ENCODE measurements around the gene C11orf21.
"Not testable (repeated sequence)": the region's sequence is repeated elsewhere in the genome, so short reads cannot be mapped to it uniquely, and the experiment has no call there.

The C11orf21 gene

DNA sequence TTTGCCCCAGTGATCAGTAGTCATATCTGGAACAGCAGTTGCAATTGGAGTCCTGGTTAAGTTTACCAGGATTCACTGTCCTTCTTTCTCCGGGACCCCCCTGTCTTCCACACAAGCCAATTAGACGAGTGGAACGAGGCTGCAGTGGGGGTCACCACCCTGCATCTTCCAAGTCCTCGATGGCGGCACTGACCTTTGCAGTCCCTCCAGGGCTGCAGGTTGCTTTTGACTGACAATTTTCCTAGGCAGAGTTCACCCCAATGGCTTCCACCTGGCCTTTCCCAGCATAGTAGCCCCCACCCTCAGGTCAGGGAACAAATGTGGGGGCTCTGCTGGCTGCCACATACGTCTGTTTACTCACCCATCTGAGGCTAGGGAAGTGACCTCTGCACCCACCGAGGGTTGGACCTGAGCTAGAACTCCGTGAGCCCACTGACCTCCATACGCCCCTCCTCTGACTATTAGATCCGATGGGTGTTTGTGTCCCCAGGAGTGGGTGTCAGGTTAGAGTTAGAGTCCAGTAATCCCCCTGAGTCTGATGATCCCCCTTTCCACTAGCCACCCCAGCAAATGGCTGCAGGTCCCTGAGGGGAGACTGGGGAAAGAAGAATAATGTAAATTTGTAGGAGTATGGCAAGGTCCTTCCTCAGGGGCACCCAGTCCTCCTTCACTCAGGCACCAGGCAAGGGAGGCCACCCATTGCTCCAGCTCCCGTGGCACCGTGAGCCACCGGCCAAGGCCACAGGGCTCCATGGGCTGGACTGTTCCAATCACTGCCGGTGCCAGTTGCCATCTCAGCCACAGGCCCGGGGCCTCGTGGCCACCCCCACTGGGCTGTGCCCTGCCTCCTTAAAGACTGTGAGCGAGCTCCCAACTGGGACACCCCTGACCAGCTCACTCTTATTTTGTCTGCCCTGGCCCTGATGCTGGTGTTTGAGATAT, 5.5 kb downstream of the C11orf21 start:
- no peak for DNase-seq (ENCODE audit: low read depth)

DNA sequence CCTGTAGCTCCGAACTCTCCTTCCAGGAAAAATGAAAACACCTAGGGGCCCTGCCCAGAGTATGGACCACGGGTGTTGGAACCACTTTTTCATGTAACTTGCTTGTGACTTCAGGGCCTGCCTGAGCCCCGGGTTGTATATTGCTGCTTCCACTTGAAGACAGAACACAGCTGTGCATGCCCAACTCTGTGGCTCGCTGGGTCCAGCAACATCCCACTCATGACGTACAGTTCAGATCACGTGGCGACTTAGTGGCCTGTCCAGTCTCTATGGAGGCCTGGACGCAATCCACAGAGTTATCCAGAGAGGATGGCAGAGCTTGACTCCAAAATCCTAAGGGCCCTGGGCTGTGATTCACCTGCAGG, 6.8 kb downstream of the C11orf21 start:
- DNase-seq (ENCODE audit: low read depth), result no peak

DNA sequence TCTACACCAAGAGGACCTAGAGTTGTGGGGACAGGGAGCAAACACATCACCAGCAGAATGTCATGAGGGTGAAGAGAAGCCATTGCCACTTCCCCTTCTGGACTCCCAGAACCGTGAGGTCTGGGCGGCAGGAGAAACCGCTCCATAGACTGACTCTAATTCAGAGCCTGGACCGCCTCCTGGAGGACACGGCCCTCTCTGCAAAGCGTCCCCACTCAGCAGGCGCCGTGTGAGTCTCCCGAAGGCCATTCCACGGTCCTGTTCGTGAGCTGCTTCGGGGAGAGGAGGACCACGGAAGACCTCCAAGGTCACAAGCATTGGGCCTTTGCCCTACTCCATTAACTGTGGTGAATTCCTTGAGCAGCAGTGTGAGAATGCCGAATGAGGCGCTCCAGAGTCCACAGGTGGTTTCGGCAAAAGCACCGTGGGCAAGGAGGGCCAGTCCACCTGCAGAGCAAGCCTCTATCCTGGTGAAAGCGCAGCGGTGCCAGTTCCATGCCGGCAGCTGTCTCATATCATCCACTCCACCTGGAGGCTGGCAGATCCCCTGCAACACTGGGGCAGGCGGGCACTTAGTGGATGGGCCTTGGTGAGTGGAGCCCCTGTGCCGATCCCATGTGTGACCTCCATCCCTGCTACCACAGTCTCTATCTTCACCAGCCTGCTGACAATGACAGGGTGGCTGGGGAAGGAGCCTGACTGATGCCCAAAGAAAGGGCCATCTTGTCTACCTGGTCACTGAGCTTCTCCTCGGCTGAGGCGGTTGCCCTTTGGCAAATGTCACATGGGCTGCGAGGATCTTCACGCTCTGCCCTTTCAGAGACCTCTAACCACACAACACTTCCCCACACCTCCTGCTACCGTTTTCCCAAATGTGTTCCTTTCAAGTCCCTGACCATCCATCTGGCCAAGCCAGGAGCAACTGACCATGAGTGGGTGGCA, 7.5 kb downstream of the C11orf21 start:
- DNase-seq (ENCODE audit: low read depth), result no peak

DNA sequence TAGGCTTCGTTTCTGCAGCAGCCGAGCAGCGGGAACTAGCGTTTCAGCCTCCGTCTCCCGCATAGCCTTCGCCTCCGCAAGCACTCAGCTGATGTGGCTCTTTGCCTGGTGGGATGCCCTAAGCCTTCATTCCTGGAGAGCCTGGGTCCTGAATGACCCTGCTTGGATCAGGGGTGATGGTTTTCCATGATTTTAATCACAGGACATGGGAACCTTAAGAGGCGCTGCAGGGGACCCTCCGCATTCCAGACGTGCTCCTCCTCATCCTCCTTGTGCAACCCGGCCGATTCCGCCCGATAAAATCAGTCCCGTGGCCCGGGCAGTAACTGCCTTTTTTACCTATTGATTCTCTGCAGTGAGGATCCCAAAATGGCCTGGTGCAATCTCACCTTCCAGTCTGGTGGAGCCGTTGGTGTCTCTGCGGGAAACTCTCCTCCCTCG, 8.2 kb downstream of the C11orf21 start:
- no peak for DNase-seq (ENCODE audit: low read depth)

DNA sequence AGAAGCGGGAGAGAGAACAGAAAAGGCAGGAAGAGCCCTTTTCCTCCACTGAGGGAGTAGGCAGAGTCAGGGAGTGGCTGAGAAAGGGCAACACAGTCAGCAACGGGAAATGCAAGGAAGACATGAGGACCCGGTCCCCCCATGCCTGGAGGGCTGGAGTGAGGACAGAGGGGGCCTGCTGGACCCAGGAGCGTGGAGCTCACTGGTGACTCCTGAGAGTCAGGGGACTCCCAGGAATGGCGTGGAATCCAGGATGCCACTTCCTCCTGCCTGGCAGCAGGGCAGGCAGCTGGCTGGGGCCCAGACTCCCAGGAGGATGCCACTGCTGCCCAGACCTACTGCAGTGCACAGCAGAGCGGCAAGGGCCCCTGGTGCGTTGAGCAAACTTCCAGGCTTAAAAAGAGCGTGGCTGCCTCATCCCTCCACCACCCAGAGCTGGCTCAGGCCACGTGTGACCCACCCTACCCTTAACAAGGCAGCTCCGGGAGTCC, 11.3 kb downstream of the C11orf21 start:
- DNase-seq (ENCODE audit: low read depth), result no peak

DNA sequence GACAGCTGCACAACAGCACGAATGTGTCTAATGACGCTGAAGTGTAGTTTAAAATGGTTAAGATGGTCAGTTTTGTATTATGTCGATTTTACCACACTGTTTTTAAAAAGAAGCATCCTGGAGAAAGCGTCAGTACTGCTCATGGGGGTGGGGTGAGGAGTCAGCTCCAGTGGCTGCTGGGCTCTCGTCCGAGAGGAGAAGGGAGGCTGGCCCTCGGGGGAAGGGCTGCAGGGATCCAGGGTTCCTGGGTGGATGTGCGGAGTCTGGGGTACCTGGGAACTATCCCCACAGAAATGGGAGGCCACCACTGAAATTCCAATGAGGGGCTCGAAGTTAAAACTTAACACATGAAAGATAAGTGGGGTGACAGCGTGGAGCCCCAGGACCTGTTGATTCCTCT, 11.9 kb downstream of the C11orf21 start:
- no peak for DNase-seq (ENCODE audit: low read depth)

DNA sequence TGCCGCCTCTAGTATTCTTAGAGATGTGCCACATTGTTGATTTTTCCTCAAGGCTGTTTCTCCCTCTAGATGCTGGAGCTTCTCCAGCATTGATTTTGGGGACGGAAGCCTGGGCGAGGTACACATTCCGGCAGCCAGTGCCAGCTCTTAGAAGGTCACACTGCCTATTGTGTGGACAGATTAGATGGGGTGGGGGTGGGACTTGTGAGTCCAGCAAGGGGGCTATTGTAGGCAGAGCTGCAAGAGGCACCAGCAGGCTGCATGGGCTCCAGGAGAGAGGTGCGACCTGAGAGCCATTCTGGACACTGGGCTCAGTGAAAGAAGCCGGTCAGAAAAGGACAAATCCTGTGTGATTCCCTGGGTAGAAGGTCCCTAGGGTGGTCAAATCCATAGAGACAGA, 12.4 kb downstream of the C11orf21 start:
- no peak for DNase-seq (ENCODE audit: low read depth)

DNA sequence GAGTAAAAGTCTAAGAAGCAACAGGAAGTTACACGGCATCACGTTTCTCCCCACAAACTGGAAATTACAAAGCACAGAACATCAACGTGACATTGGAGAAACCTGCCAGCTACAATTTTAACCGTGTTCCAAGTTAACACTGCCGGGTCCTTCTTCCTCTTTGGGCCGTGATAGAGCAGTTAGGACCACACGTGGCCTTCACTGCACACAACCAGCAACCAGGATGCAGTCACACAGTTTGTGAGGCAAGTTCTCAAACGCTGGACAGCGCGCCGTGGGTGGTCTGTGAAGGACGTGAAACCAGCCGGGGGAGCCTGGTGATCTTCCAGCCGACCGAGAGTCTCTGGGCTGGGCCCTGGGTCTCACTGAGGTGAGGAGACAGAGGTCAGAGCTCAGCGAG, 14.6 kb downstream of the C11orf21 start:
- no peak for DNase-seq (ENCODE audit: low read depth)

DNA sequence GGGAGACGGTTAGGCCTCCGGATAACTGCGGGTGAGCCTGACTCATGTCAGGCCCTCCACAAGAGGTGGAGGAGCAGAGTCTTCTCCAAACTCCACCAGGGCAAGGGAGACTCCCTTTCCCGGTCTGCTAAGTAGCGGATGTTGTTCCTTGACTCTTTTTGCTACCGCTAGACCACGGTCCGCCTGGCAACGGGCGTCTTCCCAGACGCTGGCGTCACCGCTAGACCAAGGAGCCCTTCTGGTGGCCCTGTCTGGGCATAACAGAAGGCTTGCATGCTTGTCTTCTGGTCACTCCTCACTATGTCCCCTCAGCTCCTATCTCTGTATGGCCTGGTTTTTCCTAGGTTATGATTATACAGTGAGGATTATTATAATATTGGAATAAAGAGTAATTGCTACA, 15.4 kb downstream of the C11orf21 start:
- not testable (repeated sequence) for DNase-seq (ENCODE audit: low read depth)

DNA sequence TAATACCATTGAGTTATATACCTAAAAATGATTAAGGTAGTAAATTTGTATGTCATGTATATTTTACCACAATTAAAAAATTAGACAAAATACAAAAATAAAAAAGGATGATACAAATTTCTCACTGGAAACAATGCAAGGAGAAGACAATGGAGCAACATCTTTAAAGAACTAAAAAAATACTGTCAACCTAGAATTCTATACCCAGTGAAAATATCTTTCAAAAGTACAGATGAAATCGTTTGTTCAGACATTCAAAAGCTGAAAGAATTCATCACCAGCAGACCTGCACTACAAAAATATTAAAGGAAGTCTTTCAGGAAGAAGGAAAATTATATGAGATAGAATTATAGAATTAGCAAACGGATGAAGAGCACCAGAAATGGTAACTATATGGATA, 21.5 kb downstream of the C11orf21 start:
- no peak for DNase-seq (ENCODE audit: low read depth)

DNA sequence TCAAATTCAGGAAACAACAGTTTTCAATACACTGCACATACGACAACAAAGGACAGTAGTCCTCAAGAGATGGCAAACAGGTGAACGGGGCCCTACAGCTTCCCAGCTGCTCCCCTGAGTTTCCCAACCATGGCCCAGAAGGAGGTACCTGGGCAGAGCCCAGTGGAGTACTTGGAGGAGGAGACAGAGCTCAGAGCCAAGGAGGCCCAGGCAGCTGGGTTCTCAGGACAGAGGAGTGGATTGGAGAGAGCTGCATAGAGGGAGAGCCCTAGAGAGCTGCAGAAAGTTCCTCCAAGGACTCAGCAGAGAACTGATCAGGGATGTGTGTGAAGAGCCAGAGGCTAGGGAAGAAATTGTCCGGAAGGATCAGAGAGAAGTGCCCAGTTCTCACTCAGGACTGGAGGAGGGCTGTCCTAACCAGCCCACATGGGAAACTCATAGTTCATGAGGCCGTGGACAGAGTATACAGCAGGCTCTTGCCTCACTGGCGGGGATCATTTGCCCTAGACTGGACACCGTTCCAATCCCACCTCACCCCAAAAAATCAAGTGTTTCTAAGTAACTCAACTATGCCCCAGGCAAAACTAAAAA, 23.7 kb downstream of the C11orf21 start:
- DNase-seq (ENCODE audit: low read depth), result no peak

DNA sequence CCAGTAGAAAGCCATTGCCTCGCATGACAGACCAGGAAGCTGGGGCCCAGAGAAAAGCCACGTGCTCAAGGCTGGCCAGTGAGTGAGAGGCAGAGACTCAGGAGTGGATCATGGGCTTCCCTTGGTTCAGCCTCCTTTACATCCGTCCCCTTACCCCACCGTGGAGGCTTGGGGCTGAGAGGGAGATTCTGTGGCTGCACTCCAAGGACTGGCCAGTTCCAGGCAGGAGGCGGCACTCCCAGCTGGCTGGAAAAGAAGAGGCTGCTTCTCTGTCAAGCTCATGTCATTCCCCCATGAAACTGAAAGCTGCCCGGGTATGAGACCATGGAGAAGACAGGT, 24.7 kb downstream of the C11orf21 start:
- DNase-seq (ENCODE audit: low read depth), result no peak

DNA sequence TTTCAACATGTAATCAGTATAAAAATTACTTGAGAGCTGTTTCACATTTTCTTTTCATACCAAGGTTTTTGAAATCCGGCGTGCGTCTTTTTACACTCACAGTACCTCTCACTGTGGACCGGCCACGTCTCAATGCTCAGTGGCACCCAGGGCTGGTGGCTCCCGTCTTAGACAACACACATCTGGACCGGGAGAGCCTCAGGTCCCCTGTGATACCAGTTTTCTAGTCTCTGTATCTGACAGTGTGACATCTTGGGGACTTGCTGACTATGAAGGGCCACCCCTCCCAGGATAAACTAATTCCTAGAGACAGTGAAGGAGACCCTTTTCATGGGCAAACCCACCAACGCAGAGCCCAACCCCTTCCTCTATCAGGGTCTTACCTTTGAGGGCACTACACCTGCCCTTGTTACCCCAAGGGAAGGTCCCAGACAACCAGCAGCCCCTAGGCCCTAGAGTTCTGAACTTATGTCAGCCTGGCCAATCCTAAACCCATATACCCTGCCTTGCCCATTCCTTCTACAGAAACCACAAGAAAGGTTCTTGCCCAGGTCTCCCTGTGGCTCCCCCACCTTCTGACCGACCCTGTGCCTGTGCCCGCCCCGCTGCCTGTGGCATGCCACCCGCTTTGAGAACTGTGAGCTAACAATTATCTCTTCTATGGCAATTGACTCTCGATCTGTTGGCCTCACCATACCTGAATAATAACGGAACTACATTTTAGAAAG, 25.3 kb downstream of the C11orf21 start:
- no peak for DNase-seq (ENCODE audit: low read depth)

DNA sequence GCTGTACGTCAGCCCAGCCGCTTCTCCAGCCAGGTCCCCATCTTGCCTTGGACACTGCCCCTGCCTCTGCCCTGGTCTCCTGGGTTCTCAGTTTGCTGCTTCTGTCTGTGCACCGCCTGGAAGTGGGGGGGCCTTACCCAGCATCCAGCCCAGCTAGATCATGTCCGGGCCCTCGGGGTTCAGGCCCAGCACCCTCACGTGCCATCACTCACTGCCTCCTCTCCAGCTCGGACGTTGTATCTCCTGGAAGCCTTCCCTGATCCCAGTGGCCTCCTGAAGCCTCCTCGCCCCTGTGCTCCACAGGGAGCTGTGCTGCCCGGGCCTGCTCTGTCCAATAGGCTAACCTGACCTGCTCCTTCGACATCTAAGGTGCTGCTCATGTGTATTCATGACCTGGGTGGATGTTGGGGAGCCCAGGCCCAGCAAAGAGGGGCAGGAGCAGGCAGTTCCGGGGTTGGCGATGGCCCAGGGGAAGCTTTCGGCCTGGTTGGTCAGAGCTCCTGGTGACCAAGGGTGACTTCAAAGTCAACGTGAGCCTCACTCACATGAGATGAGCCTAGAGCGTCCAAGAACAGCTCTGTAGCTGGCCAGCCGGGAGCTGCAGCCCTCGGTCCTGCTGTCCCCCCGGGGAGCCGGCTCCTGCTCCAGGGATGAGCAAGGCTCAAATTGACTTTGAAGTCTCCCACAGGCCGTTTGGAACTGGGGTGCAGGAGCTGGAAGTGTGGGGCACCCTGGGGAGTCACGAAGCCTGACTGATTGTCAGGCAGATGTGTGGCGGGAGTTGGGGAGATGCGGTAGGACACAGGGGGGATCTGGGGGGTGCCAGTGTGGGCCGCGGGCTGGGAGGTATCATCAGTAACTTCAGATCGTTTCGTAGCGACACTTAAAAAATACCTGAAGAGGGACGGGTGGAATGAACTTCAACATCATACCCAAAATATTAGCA, 26.1 kb downstream of the C11orf21 start:
- no peak for DNase-seq (ENCODE audit: low read depth)

DNA sequence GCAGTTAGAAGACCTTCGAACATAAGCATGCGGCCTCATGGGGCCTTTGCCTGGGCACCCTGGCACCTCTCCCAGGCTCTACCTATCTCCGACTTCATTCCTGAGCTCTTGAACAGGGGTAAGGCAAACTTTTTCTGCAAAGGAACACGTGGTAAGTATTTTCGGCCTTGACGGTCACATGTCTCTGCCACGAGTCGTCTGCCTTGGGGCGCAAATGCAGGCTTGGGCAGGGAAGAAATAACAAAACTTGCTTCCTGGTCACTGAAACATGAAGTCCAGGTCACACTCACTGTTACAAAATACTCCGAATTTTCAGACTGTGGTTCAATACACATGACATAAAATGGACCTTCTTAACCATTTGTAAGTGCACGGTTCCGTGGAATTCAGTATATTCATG, 27.9 kb downstream of the C11orf21 start:
- DNase-seq (ENCODE audit: low read depth), result no peak

DNA sequence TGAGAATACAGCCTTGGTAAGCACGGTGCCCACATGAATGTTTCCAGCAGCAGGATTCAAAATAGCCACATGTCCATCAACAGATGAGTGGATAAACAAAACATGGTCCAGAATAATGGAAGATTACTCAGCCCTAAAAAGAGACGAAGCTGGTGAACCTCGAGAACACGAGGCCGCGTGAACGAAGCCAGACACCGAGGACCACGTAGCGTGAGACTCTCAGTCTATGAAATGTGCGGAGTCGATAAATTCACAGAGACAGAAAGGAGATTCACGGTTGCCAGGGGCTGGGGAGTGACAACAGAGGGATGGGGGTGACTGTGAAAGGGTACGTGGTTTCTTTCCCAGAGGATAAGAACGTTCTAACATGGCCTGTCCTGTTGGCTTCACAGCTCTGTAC, 28.4 kb downstream of the C11orf21 start:
- DNase-seq (ENCODE audit: low read depth), result no peak

DNA sequence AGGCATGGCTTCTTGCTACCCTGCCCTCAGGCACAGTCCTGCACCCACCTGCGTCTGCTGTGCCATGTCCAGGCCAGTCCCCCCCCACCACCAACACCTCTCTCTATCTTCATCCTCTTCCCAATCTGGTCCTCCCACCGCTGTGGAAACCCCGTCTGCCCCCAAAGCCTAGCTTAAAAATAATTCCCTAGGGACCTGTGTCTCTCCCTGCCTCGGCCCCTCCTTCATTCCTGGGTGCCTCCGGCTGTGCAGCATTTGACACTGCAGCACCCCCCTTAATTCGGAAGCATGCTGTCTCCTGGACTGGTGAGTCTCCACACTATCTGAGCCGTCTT, 28.8 kb downstream of the C11orf21 start:
- no peak for DNase-seq (ENCODE audit: low read depth)

DNA sequence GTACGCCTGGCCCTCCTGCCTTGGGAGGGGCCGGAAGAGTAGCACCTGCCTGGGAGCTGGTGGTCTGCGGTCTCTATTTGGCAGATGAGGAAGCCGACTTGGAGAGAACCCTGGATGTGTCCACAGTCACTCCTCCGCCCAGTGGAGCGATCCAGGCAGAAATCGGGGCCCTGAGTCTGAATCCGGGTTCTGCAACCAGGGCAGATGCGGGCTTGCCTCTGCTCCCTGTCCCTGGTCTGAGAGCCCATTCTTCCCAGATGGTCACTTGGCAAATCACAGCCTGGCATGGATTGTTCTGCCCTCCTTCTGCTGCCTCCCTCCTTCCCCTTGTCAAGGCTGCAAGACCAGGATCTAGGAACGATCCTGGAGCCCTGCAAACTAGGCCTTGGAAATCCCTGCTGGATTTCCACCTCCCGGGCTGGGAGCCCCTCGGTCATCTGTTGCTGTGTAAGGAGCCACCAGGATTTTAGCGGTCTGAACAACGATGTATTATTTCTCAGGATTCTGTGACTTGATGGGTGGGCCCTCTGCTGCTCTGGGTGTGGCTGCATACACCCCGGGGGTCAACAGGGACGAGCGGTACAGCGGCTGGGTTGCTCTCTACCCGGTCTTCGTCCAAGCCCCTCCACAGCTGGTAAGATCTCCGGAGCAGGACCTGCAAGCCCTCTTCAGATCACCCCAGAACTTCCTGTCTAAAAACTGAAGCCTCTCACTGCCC, 29.3 kb downstream of the C11orf21 start:
- no peak for DNase-seq (ENCODE audit: low read depth)

DNA sequence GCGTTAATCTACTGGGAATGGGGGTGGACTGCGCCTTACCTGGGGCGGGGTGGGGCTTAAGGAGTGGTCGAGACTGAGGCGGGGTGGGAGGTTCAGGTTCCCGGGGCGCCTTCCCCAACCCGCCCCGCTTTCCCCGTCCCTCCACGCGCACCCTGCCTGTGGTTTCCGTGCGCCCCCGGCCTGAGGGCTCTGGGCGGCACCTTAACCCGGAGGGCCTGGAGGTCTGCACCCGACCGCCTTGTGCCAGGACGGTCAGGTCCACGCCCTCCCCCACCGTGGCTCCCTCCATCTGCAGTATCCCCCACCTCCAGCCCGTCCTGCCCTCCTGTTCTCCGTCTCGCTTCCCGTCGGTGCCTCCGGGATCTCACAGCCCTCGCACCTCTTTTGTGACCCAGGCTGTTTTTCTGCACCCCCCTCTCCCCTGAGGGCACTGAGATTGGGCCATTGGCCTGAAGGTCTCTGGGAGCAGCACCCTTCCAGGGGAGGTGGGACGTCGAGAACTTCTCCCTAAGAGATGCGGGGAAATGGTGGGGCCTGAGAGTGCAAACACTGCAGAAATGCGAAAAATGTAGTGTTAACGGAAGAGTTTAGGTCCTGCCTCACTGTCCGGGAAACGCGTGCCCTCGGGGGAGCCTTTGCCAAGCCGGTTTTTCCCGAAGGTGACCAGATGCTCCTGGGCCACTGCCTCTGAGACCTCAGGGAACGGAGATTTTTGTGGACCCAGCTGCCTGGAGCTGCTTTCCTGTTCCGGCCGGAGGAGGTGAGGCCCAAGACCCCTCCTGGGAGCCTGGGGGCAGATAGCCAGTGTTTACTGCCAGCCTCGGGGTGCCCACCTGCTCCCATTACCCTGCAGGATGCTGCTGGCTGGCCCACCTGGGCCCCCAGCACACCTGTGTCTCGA, 30.1 kb downstream of the C11orf21 start:
- no peak for DNase-seq (ENCODE audit: low read depth)
